GM12892 (cell line): ENCODE measurements around the gene FBXO48.

Experiments
- POLR2A ChIP-seq: IDR thresholded peaks from 2 replicates; pipeline ENCODE4 v1.6.1; 2011; ENCODE audit warnings: low read depth, low read length, control low read depth
- POLR2AphosphoS5 ChIP-seq: IDR thresholded peaks from 2 replicates; pipeline ENCODE4 v1.6.1; 2011; ENCODE audit warnings: low read depth, low read length, control low read depth

DNA sequence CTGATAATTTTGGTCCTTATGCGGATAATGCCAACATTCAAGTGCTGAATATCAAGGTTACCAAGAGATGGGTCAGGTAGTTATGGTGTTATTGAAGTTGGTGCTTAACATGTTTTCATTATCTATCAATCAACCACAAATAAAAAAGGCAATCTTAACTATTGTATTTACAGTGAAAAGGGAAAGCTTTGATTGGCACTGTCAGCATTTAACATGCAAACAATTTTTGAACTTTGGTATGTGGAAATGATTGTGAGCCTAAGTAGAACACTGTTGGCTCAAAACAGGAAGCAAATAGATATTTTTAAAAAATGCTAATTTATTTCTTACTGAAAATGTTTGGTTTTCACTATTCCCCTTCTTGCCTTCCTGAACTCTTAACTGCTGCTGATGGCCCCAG lies 22.2 kb upstream of the FBXO48 start:
- TF ChIP-seq POLR2A = no peak
- no peak for TF ChIP-seq POLR2AphosphoS5
